Measurements from ENCODE around the gene POMT1.

- TF ChIP-seq EZH2 (IDR thresholded peaks at IDR 0.05; ENCODE audit: borderline replicate concordance, low read depth, low read length, severe bottlenecking) (no peak), CTCF (IDR thresholded peaks at IDR 0.05; ENCODE audit: borderline replicate concordance, extremely low read depth, low read length, poor library complexity, severe bottlenecking) (no peak)
Measured at GRCh38 chr9:131521203-131521602, 18.5 kb downstream of the POMT1 start.
